ENCODE data around the gene NIPBL. TPM values are rescaled to one million over a fixed set of nuclear protein-coding genes. Genes with fewer than 3 reads are reported as not detected.
"Not testable (repeated sequence)": the region's sequence is repeated elsewhere in the genome, so short reads cannot be mapped to it uniquely, and the experiment has no call there.

The NIPBL gene
- polyA plus RNA-seq, 1 experiment, result 37.0 TPM

GRCh38 chr5:36901856-36902255, 25.3 kb downstream of the NIPBL start:
- no peak for DNase-seq (ENCODE audit: low read depth, low spot score)
- ChIA-PET CTCF (no interaction called here), POLR2A (no interaction called here)
- no peak overlapping the region for H3K4me3 ChIP-seq (ENCODE audit: low read depth, low read length)
- H3K9me3 ChIP-seq (ENCODE audit: control insufficient read depth, insufficient read depth, low read length), result no peaks in the 10 kb centered on the region
- TF ChIP-seq CTCF (IDR thresholded peaks at IDR 0.05; ENCODE audit: low read depth, low read length), result no peak
- H3K27me3 ChIP-seq (ENCODE audit: control insufficient read depth, insufficient read depth, low read length), result no peaks in the 10 kb centered on the region
- H3K27ac ChIP-seq (ENCODE audit: low read depth, low read length), result no peak overlapping the region

- CTCF ChIA-PET, result no interaction called here
- Histone ChIP-seq H3K9me3 (ENCODE audit: control insufficient read depth, insufficient read depth, low read length) (no peaks in the 10 kb centered on the region), H3K4me3 (ENCODE audit: low read depth, low read length) (no peak overlapping the region), H3K27ac (ENCODE audit: low read depth, low read length) (no peak overlapping the region), H3K27me3 (ENCODE audit: control insufficient read depth, insufficient read depth, low read length) (no peaks in the 10 kb centered on the region)
- no peak for TF ChIP-seq CTCF (IDR thresholded peaks at IDR 0.05; ENCODE audit: low read depth, low read length)
- no peak for DNase-seq (ENCODE audit: low read depth, low spot score)
- POLR2A ChIA-PET, result no interaction called here
Measured at GRCh38 chr5:36902353-36902752, 25.8 kb downstream of the NIPBL start.

GRCh38 chr5:36904677-36905076, 28.1 kb downstream of the NIPBL start:
- no peaks in the 10 kb centered on the region for H3K9me3 ChIP-seq (ENCODE audit: control insufficient read depth, insufficient read depth, low read length)
- POLR2A ChIA-PET, result no interaction called here
- TF ChIP-seq CTCF (IDR thresholded peaks at IDR 0.05; ENCODE audit: low read depth, low read length), result no peak
- DNase-seq (ENCODE audit: low read depth, low spot score), result no peak
- H3K4me3 ChIP-seq (ENCODE audit: low read depth, low read length), result no peak overlapping the region
- H3K27me3 ChIP-seq (ENCODE audit: control insufficient read depth, insufficient read depth, low read length), result no peaks in the 10 kb centered on the region
- CTCF ChIA-PET, result interaction anchor here (0.6 to 1.4 kb wide), 2 partner anchors 26 to 40 kb away, joined by 3 to 4 read pairs; no protein-coding TSS in a partner anchor
- no peak overlapping the region for H3K27ac ChIP-seq (ENCODE audit: low read depth, low read length)

GRCh38 chr5:36908544-36909260, 32.1 kb downstream of the NIPBL start:
- Histone ChIP-seq H3K9me3 (ENCODE audit: control insufficient read depth, insufficient read depth, low read length) (no peaks in the 10 kb centered on the region), H3K4me3 (ENCODE audit: low read depth, low read length) (no peak overlapping the region), H3K27me3 (ENCODE audit: control insufficient read depth, insufficient read depth, low read length) (no peaks in the 10 kb centered on the region), H3K27ac (ENCODE audit: low read depth, low read length) (no peak overlapping the region)
- ChIA-PET POLR2A (no interaction called here), CTCF (no interaction called here)
- no peak for DNase-seq (ENCODE audit: low read depth, low spot score)
- TF ChIP-seq CTCF (IDR thresholded peaks at IDR 0.05; ENCODE audit: low read depth, low read length), result no peak

GRCh38 chr5:36915653-36916052, 39.1 kb downstream of the NIPBL start:
- Histone ChIP-seq H3K27ac (ENCODE audit: low read depth, low read length) (no peak overlapping the region), H3K4me3 (ENCODE audit: low read depth, low read length) (no peak overlapping the region), H3K27me3 (ENCODE audit: control insufficient read depth, insufficient read depth, low read length) (no peaks in the 10 kb centered on the region), H3K9me3 (ENCODE audit: control insufficient read depth, insufficient read depth, low read length) (no peaks in the 10 kb centered on the region)
- no peak for DNase-seq (ENCODE audit: low read depth, low spot score)
- POLR2A ChIA-PET, result no interaction called here
- TF ChIP-seq CTCF (IDR thresholded peaks at IDR 0.05; ENCODE audit: low read depth, low read length), result no peak
- CTCF ChIA-PET, result no interaction called here

GRCh38 chr5:36916614-36917013, 40.0 kb downstream of the NIPBL start:
- POLR2A ChIA-PET; H3K27ac ChIP-seq (ENCODE audit: low read depth, low read length); H3K9me3 ChIP-seq (ENCODE audit: control insufficient read depth, insufficient read depth, low read length); CTCF ChIA-PET; H3K4me3 ChIP-seq (ENCODE audit: low read depth, low read length); H3K27me3 ChIP-seq (ENCODE audit: control insufficient read depth, insufficient read depth, low read length); DNase-seq (ENCODE audit: low read depth, low spot score): not testable (repeated sequence)

GRCh38 chr5:36917358-36917757, 40.8 kb downstream of the NIPBL start:
- H3K27me3 ChIP-seq (ENCODE audit: control insufficient read depth, insufficient read depth, low read length); H3K4me3 ChIP-seq (ENCODE audit: low read depth, low read length); CTCF ChIA-PET; DNase-seq (ENCODE audit: low read depth, low spot score); POLR2A ChIA-PET; H3K9me3 ChIP-seq (ENCODE audit: control insufficient read depth, insufficient read depth, low read length); H3K27ac ChIP-seq (ENCODE audit: low read depth, low read length): not testable (repeated sequence)
